Stimulated activated CD8-positive, alpha-beta memory T cell treated with anti-CD3 and anti-CD28 coated beads, Interleukin-15, amount 100 ng/mL, for 1 hour (primary cell): Measurements from ENCODE around the gene RNF141.

Experiments
- DNase-seq: peaks from one replicate; pipeline ENCODE4 v3.0.0-alpha.2; 2020; ENCODE audit warnings: low read depth

Gene RNF141

DNA sequence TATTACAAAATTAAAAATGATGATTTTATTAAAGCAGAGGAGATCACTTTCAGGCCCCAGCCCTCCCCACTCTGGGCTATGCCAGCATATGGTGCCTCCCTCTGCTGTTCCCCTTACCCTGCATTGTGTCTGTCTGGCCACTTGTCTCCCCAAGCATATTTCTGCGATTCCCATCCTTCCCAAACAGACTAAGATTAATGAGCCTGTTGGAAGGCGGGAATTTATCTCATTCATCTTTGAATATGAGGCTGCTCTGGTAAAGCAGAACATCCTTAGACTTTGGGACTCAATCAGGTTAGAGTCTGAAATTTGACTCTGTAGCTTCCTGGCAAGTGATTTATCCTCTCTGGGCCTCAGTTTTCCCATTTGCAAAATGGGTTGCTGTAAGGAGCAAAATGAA lies 60.2 kb downstream of the RNF141 start:
- DNase-seq: no peak

DNA sequence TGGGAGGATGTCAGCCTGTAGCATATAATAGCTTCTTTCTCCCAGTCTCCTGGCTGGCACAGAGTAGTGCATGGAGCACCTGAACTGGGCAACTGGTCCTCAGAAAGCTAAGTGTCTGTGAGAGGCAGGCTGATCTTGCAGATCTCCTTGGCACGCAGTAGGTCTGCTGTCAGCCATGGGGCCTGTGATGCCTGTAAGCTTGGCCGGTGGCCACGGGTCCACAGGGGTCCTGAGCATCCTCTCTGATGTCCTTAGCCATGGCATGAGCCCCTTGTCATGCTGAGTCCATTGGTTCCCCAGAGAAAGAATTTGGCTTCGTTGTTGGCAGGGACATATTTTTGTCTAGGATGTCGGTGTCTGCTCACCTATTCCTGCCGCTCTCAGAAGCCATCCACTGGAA lies 61.0 kb downstream of the RNF141 start:
- DNase-seq: no peak

DNA sequence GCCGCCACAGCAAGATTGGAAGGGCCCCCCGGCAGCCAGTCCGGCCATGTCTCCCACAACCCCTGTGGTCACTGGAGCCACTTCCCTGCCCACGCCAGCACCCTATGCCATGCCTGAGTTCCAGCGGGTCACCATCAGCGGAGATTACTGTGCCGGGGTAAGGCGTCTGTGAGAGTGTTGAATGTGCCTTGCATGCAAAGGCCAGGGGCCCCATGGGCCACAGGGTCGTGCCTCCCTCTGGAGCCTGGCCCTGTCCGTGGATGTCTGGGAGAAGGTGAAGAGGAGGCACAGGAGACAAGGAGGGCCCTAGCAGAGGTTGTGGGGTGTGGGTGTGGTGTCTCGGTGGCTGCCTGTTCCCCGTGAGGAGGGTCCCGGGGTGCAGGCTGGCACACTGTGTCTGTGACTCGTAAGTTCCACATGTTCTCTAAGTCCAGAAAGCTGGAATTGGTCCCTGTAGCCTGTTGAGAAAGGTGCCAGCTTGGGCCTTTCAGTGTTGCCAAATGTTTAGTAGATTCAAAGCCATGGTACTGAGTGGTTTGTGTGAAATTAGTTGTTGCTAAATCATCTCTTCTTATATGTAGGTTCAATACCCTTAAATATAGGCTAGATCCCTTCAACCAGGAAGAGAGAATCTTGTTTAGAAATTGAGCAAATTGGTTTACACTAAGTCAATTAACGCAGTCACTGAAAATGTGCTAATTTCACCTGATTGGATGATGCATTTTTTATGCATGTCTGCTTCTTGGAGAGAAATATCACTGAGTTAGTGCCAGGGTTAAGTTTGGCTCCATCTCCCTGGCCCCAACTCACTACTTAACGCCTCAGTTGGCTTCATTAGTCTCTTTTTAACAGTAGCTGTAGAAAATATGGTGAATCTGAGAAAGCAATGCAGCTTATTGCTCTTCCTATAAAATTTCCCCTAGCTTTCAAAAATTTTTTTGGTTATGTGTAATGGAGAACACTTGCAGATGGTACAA lies 62.1 kb downstream of the RNF141 start:
- no peak for DNase-seq

DNA sequence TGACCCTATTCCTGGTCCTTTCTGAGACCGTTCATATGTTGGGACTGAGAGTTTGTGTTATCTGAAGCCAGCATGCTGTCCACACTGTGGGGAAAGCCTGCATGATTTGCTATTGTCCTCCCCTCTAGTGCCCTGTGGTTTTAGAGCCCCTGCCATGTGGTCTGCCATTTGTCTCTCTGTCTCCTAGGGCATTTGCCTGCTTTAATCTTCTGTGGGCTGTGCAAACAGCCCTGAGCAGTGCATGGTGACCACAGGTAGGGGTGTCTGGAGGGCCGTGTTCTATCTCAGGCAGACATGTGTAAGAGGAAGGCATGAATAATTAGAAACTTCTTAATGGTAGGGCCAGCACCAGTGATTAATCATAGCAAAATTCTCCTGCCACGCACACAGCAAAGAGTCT lies 62.9 kb downstream of the RNF141 start:
- DNase-seq: no peak

DNA sequence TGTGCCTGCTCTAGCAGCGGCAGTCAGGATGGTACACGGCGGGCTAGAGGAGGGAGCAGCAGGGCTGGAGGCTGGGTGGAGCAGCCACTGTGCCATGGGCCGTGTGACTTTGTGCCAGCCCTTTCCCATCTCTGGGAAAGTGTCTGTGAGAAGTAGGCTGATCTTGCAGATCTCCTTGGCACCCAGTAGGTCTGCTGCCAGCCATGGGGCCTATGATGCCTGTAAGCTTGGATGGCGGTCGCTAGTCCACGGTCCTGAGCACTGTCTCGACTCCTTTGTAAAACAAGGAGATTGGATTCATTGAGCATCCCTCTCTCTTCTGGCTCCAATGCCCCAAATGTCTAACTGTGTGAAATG lies 63.3 kb downstream of the RNF141 start:
- no peak for DNase-seq

DNA sequence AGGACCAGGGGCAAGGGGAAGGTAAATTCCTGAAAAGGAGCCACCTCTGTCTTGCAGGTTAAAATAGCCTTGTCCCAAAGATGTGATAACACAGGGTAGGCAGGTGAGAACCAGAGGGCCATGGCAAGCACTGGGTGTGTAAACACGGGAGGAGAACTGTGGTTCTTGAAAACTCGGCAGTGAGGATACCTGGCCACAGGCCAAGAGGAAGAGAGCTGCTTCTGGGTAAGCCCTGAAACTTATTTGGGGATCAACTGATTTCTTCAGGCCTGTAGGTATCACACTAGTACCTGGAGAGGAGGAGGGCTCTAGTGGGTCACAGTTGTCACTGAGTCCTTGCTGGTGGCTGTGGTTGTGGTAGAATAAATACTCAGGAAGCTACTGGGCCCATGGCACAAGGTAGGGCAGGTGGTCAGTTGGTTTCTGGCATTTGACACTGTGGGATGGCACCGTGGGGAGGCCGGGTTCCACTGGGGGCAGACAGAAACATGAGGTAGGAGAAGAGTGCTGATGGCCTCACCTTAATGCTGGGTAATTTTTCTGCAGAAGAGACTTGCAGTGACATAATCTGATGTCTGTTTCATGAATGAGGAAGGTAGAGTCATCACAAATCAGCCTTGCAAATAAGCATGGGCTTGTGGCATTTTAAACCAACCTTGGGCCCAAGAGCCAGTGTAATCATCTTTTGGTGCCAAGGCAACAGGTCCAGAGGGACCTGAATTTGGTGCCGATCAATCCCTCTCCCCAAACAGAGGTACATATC lies 63.9 kb downstream of the RNF141 start:
- no peak for DNase-seq

DNA sequence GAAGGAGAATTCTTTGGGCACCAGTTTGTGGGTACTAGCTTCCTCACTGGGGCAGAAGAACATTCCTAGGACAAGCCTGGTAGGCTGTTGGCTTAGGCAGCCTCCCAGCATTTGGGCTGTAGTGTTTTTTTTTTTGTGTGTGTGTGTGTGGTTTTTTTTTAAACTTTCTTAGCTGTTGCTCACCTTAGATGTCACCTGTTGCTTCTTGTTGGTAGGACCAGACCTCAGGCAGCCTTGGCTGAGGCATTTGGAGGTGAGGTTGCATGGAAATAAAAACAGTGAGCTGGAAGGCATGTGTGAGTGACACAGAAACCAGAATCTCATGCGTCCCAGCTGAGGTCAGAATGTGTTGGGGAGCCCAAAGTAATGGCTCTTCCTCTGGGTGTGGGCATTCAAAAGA lies 64.6 kb downstream of the RNF141 start:
- no peak for DNase-seq

DNA sequence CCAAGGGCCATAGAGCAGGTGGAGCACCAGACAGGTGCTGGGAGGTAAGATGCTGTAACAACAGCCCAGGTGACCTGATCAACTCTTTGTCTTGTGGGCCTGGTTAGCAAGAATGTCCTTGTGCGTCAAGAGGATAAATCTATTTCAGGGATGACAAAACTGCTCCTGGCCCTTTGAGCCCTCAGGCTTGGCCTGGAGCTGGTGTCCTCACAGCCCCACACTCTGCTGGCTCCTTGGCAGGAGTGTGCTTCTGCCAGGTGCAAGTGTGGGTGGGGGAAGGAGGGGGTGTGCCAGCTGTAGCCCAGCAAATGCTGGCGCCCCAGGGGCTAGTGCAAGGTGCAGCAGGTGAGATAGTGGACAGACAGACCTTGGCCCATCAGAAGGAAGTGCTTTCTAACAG lies 66.4 kb downstream of the RNF141 start:
- no peak for DNase-seq

DNA sequence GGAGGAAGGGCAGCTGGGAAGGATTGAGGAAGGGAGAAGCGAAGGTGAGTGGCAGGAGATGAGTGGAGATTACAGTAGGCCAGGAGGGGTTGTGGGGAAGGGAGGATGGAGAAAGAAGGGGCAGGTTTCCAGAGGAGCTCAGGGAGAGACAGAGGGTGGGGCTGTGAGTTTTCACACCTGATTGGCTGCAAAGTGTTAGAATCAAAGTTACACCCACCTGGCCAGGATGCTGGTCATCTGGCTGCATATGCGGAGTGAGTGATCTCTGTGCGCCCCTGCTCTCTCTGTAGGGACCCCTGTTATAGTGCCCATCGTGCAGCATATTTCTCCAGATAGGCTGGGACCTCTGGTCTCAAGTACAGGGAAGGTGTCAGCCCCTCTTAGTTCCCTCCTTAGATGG lies 67.6 kb downstream of the RNF141 start:
- DNase-seq: no peak

DNA sequence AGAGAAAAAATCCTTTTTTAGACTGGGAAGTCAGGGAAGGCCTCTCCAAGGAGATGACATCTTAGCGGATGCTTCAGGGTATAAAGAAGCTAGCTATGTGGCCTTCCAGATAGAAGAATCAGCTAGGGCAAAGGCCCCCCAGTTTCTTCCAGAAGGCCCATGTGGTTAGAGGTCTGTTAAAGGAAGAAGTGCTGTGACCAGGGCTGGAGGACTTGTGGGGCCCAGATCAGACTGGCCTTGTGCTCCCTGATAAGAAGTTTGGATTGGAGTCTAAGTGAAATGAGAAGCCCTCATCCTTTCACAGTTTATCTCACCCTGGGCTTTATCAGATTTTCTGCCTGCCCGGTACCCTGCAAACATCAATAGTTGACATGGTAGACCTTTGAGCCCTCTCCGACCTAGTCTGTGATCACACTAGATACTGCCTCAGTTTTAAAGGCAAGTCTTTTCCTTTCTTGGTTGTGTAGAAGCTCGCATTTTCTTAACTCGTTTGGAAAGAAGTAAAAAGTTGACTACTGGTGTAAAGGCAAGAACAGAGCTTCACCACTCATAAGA lies 78.2 kb downstream of the RNF141 start:
- DNase-seq: no peak
